Fibroblast of lung (primary cell): ENCODE measurements around the gene CYP2A6. TPM values are rescaled to one million over a fixed set of nuclear protein-coding genes. Genes with fewer than 3 reads are reported as not detected.

Source experiments
- DNase-seq, 2 donors: peaks; one replicate each; pipeline versions ENCODE4 v3.0.0 to v3.0.0-alpha.2; 2010; ENCODE audit warnings: low read depth in 2 of 2
- H2AFZ ChIP-seq: 2 replicates; pipeline ENCODE4 v1.5.1; 2012; ENCODE audit warnings: low read length, control low read depth, inconsistent platforms
- H3K27ac ChIP-seq: 2 replicates; pipeline ENCODE4 v1.5.1; 2011; ENCODE audit warnings: low read length, control low read depth; ENCODE audit not compliant: insufficient read depth
- H3K27me3 ChIP-seq: 2 replicates; pipeline ENCODE4 v1.5.1; 2011; ENCODE audit warnings: mild to moderate bottlenecking, low read length; ENCODE audit not compliant: control insufficient read depth, insufficient read depth
- H3K36me3 ChIP-seq: 2 replicates; pipeline ENCODE4 v1.5.1; 2011; ENCODE audit warnings: low read length; ENCODE audit not compliant: control insufficient read depth, insufficient read depth
- H3K4me1 ChIP-seq: 2 replicates; pipeline ENCODE4 v1.5.1; 2011; ENCODE audit warnings: low read length; ENCODE audit not compliant: control insufficient read depth, insufficient read depth; ENCODE audit errors: extremely low read depth
- H3K4me2 ChIP-seq: 2 replicates; pipeline ENCODE4 v1.5.1; 2011; ENCODE audit warnings: low read length, control low read depth; ENCODE audit not compliant: insufficient read depth; ENCODE audit errors: extremely low read depth
- H3K4me3 ChIP-seq, 4 experiments: fragments of 200-600 bp in 1 of 4; sonication (generic) in 1 of 4; replicated peaks in 1 of 4; 2 replicates each; pipeline ENCODE4 v1.5.1; 2011 to 2016; ENCODE audit warnings: low read length in 4 of 4, low read depth in 3 of 4, mild to moderate bottlenecking in 3 of 4, control low read depth in 2 of 4, inconsistent platforms in 1 of 4, mixed read lengths in 1 of 4; ENCODE audit not compliant: insufficient read depth in 1 of 4; ENCODE audit errors: control extremely low read depth in 1 of 4
- H3K79me2 ChIP-seq: 2 replicates; pipeline ENCODE4 v1.5.1; 2012; ENCODE audit warnings: mild to moderate bottlenecking, low read length, inconsistent platforms; ENCODE audit not compliant: control insufficient read depth, insufficient read depth
- H3K9ac ChIP-seq: 2 replicates; pipeline ENCODE4 v1.5.1; 2011; ENCODE audit warnings: mild to moderate bottlenecking, low read length, control low read depth; ENCODE audit not compliant: insufficient read depth
- H3K9me3 ChIP-seq: 2 replicates; pipeline ENCODE4 v1.5.1; 2012; ENCODE audit warnings: low read depth, low read length; ENCODE audit not compliant: control insufficient read depth, insufficient read depth
- H4K20me1 ChIP-seq: 2 replicates; pipeline ENCODE4 v1.5.1; 2011; ENCODE audit warnings: low read length; ENCODE audit not compliant: control insufficient read depth, insufficient read depth; ENCODE audit errors: extremely low read depth
- EZH2 ChIP-seq: IDR thresholded peaks from 2 replicates; pipeline ENCODE4 v1.5.1; 2012; ENCODE audit warnings: low read length, control low read depth, mild to moderate bottlenecking; ENCODE audit errors: missing control alignments
- polyA plus RNA-seq, 2 donors: library from polyadenylated mRNA; depleted of rRNA in 1 of 2; stranded (reverse) in 1 of 2; unstranded in 1 of 2; fragments of >200 nt; gene quantifications; 2 replicates each; pipeline ENCODE4 v1.2.1, GENCODE V29; 2011 to 2012; ENCODE audit warnings: missing spikeins in 1 of 2
- total RNA-seq: library from RNA; depleted of rRNA; stranded (reverse); fragments of >200 nt; gene quantifications from 2 replicates; pipeline ENCODE4 v1.2.1, GENCODE V29; 2014
- TF ChIP-seq, protein P1 (sequence below), 2 donors: IDR thresholded peaks in 1 of 2; conservative IDR thresholded peaks in 1 of 2; 1 replicate in 1 of 2; 2 replicates in 1 of 2; pipeline ENCODE4 v1.5.1; 2011 to 2012; ENCODE audit warnings: low read length in 2 of 2, control low read depth in 1 of 2, inconsistent platforms in 1 of 2, low read depth in 1 of 2, mild to moderate bottlenecking in 1 of 2

Gene CYP2A6
- total and polyA plus RNA-seq, 2 donors (not counting 1 experiment from before 2014, with no cell fraction given), result not detected

DNA sequence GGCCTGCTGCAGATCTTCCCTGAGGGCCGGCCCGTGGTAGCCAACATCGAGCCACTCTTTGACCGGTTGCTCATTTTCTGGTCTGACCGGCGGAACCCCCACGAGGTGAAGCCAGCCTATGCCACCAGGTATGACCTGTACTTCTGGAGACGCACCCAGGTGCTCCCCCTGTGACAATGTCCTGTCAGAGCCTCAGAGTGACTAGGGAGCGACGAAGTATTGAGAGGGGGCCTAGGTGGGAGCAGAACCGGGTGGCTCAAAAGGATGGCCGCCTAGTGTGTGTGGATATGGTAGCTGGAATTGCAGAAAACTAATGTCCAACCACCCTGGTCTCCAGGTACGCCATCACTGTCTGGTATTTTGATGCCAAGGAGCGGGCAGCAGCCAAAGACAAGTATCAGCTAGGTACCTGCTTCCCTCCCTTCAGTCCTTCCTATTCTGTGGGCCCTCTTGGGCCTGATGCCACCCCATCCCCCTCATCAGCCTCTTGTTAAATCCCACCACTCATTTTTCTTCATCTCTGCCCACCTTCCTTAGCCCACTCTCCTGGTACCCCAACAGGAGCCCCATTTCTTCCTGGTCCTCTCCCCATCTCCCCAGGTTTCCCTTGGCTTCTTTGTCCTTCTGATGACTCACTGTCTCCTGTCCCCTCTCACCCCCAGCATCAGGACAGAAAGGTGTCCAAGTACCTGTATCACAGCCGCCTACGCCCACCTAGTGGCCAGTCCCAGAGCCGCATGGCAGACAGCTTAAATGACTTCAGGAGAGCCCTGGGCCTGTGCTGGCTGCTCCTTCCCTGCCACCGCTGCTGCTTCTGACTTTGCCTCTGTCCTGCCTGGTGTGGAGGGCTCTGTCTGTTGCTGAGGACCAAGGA lies 42.9 kb downstream of the CYP2A6 start:
- Histone ChIP-seq H3K36me3 (peaks cover 37% of the 10 kb centered on the region), H3K79me2 (peaks cover 64% of the 10 kb centered on the region), H3K4me2 (no peak overlapping the region), H4K20me1 (peaks cover 3% of the 10 kb centered on the region), H3K27ac (peak overlapping the region; percentile 40), H3K9ac (no peak overlapping the region), H3K27me3 (no peaks in the 10 kb centered on the region), H2AFZ (no peak overlapping the region), H3K4me1 (peaks cover 34% of the 10 kb centered on the region), H3K9me3 (no peaks in the 10 kb centered on the region), H3K4me3 (no peak overlapping the region)
- no peak for TF ChIP-seq EZH2
- TF ChIP-seq, protein P1, sequence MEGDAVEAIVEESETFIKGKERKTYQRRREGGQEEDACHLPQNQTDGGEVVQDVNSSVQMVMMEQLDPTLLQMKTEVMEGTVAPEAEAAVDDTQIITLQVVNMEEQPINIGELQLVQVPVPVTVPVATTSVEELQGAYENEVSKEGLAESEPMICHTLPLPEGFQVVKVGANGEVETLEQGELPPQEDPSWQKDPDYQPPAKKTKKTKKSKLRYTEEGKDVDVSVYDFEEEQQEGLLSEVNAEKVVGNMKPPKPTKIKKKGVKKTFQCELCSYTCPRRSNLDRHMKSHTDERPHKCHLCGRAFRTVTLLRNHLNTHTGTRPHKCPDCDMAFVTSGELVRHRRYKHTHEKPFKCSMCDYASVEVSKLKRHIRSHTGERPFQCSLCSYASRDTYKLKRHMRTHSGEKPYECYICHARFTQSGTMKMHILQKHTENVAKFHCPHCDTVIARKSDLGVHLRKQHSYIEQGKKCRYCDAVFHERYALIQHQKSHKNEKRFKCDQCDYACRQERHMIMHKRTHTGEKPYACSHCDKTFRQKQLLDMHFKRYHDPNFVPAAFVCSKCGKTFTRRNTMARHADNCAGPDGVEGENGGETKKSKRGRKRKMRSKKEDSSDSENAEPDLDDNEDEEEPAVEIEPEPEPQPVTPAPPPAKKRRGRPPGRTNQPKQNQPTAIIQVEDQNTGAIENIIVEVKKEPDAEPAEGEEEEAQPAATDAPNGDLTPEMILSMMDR (conservative IDR thresholded peaks at IDR 0.05 in 1 of 2, IDR thresholded peaks at IDR 0.05 in 1 of 2; ENCODE audit: low read depth in 1 of 2, low read length in 2 of 2), result no peak
- DNase-seq, result no peak

DNA sequence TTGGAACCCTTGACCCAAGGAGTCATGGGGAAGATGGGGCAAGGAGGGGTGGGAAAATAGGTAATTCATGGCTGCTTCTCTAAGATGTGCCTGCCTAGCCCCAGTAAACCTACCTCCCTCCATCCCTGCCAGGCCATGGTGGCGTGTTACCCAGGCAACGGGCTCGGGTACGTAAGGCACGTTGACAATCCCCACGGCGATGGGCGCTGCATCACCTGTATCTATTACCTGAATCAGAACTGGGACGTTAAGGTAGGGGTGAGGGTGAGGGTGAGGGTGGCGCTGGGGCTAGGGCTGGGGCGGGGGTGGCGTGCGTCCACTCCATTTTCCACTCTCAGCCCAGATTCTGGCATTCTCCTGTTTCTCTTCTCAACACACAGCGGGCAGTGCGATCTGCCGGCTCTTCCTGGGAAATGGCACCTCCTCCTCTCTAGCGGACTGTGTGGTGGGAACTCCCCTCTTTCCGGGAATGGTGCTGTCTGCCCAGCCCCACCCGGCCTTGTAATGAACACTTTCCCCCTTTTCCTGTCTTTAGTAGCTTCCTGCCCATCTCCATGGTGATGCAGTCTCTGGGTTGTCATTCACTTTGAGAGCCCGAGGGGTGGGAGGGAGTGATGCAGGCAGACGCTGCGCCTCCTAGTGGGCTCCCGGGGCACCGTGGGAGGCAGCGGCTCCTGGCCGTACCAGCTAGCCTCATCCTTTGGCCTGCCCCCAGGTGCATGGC lies 43.7 kb downstream of the CYP2A6 start:
- Histone ChIP-seq H3K9me3 (no peaks in the 10 kb centered on the region), H3K27me3 (no peaks in the 10 kb centered on the region), H3K4me3 (peak overlapping the region in 1 of 4 experiments; percentile 16), H2AFZ (no peak overlapping the region), H3K36me3 (peaks cover 37% of the 10 kb centered on the region), H3K4me1 (peaks cover 40% of the 10 kb centered on the region), H3K9ac (peak overlapping the region; percentile 58), H3K27ac (peak overlapping the region; percentile 61), H4K20me1 (peaks cover 3% of the 10 kb centered on the region), H3K4me2 (peak overlapping the region; percentile 41), H3K79me2 (peaks cover 72% of the 10 kb centered on the region)
- TF ChIP-seq EZH2, result no peak
- TF ChIP-seq, protein P1 (conservative IDR thresholded peaks at IDR 0.05 in 1 of 2, IDR thresholded peaks at IDR 0.05 in 1 of 2; ENCODE audit: low read depth in 1 of 2, low read length in 2 of 2), result peak; percentile 75 to 93
- peak; percentile 96 to 97 for DNase-seq

DNA sequence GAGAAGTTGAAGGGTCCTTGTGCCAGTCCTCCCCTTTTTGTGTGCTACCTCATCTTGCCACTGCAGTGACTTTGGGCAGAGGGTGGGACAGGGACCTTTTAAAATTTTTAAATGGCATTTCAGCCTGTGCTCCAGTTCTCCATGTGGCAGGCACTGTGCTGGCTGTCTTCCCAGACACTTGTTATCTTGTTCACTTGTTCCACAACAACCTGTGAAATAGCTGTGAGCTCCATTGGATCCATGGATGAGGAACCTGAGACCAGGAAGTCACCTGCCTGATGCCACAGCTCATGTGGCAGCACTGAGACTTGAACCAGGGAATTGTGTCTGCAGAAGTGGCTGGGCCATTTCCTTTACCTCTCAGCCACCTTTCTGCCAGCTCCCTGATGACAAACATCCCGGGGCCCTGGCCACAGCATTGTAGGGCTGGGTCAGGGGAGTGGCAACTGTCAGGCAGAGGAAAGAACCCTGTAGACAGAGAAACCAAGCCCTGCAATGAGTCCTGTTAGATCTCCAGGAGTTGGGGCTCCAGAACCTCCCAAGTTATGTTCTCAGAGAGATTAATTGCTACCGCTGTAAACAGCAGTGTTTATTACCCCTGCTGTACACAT lies 44.9 kb downstream of the CYP2A6 start:
- no peak overlapping the region for H2AFZ ChIP-seq
- peaks cover 83% of the 10 kb centered on the region for H3K79me2 ChIP-seq
- H3K36me3 ChIP-seq, result peaks cover 47% of the 10 kb centered on the region
- no peak for DNase-seq
- H3K27me3 ChIP-seq, result no peaks in the 10 kb centered on the region
- H3K27ac ChIP-seq, result peak overlapping the region; percentile 61
- no peaks in the 10 kb centered on the region for H3K9me3 ChIP-seq
- TF ChIP-seq EZH2, result no peak
- TF ChIP-seq, protein P1 (conservative IDR thresholded peaks at IDR 0.05 in 1 of 2, IDR thresholded peaks at IDR 0.05 in 1 of 2; ENCODE audit: low read depth in 1 of 2, low read length in 2 of 2), result no peak
- H3K4me1 ChIP-seq, result peaks cover 51% of the 10 kb centered on the region
- no peak overlapping the region for H3K9ac ChIP-seq
- H3K4me3 ChIP-seq, result no peak overlapping the region
- H4K20me1 ChIP-seq, result peaks cover 4% of the 10 kb centered on the region
- peak overlapping the region; percentile 64 for H3K4me2 ChIP-seq
